GM18526 (cell line): ENCODE measurements around the gene EEF1G.

Experiments used
- POLR2A ChIP-seq: IDR thresholded peaks from 3 replicates; pipeline ENCODE4 v1.6.1; 2011; ENCODE audit not compliant: insufficient read length; ENCODE audit errors: extremely low read depth

EEF1G gene

GRCh38 chr11:62592146-62592815 lies 18.6 kb upstream of the EEF1G start:
- no peak for TF ChIP-seq POLR2A

- peak; percentile 94 for TF ChIP-seq POLR2A
Observed at GRCh38 chr11:62591448-62592145, 17.9 kb upstream of the EEF1G start, which contains the start of gene TUT1. Gene TUT1, minus strand, starts transcription at chr11:62591523. Its CDS starts 38 bp downstream, at chr11:62591485.

GRCh38 chr11:62588966-62589637 lies 15.4 kb upstream of the EEF1G start:
- no peak for TF ChIP-seq POLR2A

- no peak for TF ChIP-seq POLR2A
Observed at GRCh38 chr11:62580959-62581715, 7.4 kb upstream of the EEF1G start.

GRCh38 chr11:62579252-62579651 lies 5.6 kb upstream of the EEF1G start:
- no peak for TF ChIP-seq POLR2A

GRCh38 chr11:62578541-62578940 lies 4.8 kb upstream of the EEF1G start:
- TF ChIP-seq POLR2A = no peak

- TF ChIP-seq POLR2A = no peak
Observed at GRCh38 chr11:62577046-62577714, 3.5 kb upstream of the EEF1G start.

- TF ChIP-seq POLR2A = no peak
Observed at GRCh38 chr11:62575837-62576236, 2.1 kb upstream of the EEF1G start.

GRCh38 chr11:62575156-62575555 lies 1.5 kb upstream of the EEF1G start:
- no peak for TF ChIP-seq POLR2A

- TF ChIP-seq POLR2A = no peak
Observed at GRCh38 chr11:62574363-62575071, 826 bp upstream of the EEF1G start.

GRCh38 chr11:62573006-62573591 lies 592 bp downstream of the EEF1G start:
- no peak for TF ChIP-seq POLR2A

- TF ChIP-seq POLR2A = no peak
Observed at GRCh38 chr11:62572431-62572830, 1.3 kb downstream of the EEF1G start.

- no peak for TF ChIP-seq POLR2A
Observed at GRCh38 chr11:62569611-62570010, 4.1 kb downstream of the EEF1G start.
